AG04450 (cell line): ENCODE measurements around the gene MUC13. TPM values are rescaled to one million over a fixed set of nuclear protein-coding genes. Genes with fewer than 3 reads are reported as not detected.
A peak's percentile ranks its signal among the peaks of the same experiment; 100 is the strongest.

Source experiments
- CTCF ChIA-PET: fragments of 300-600, 350-600 bp; formaldehyde crosslinking; extraction: SDS; loops from one replicate; lab custom pipeline; 2022; ENCODE audit warnings: antibody characterized with exemption, inconsistent platforms; lab: Charles Lee
- POLR2A ChIA-PET: fragments of 350-600 bp; formaldehyde crosslinking; extraction: SDS; loops from one replicate; lab custom pipeline; 2021; ENCODE audit warnings: antibody characterized with exemption, inconsistent platforms; lab: Yijun Ruan, JAX
- DNase-seq: peaks from one replicate; pipeline ENCODE4 v3.0.0-alpha.2; 2011; ENCODE audit warnings: low read depth, low spot score
- H3K27ac ChIP-seq: one replicate; pipeline ENCODE4 v1.5.1; 2012; ENCODE audit warnings: low read depth, low read length, control low read depth
- H3K27me3 ChIP-seq: one replicate; pipeline ENCODE4 v1.6.0; 2012; ENCODE audit warnings: low read length; ENCODE audit not compliant: control insufficient read depth, insufficient read depth
- H3K4me3 ChIP-seq: 2 replicates; pipeline ENCODE4 v1.5.1; 2011; ENCODE audit warnings: mild to moderate bottlenecking, low read depth, low read length, control low read depth
- H3K9me3 ChIP-seq: 2 replicates; pipeline ENCODE4 v1.5.1; 2012; ENCODE audit warnings: low read length; ENCODE audit not compliant: control insufficient read depth, insufficient read depth
- CTCF ChIP-seq: IDR thresholded peaks from 2 replicates; pipeline ENCODE4 v1.5.1; 2011; ENCODE audit warnings: low read depth, low read length, control low read depth, inconsistent platforms
- polyA plus RNA-seq: library from polyadenylated mRNA; depleted of rRNA; stranded (reverse); fragments of >200 nt; gene quantifications from 2 replicates; pipeline ENCODE4 v1.2.3, GENCODE V29; 2011; rRNA removed

Gene MUC13
- polyA plus RNA-seq, 1 experiment = not detected

- Histone ChIP-seq H3K4me3 (no peak overlapping the region), H3K27me3 (no peaks in the 10 kb centered on the region), H3K9me3 (peaks cover 6% of the 10 kb centered on the region; the same call in 1 of the 2 replicates), H3K27ac (peak overlapping the region; percentile 69)
- TF ChIP-seq CTCF = no peak
- POLR2A ChIA-PET = no interaction called here
- CTCF ChIA-PET = no interaction called here
- peak; percentile 86 for DNase-seq
Measured at GRCh38 chr3:124860599-124860998, 74.0 kb downstream of the MUC13 start.

- Histone ChIP-seq H3K27ac (peak overlapping the region; percentile 91), H3K27me3 (no peaks in the 10 kb centered on the region), H3K4me3 (no peak overlapping the region), H3K9me3 (peaks cover 9% of the 10 kb centered on the region; the same call in 1 of the 2 replicates)
- no peak for TF ChIP-seq CTCF
- ChIA-PET POLR2A (no interaction called here), CTCF (no interaction called here)
- DNase-seq = peak; percentile 81
Measured at GRCh38 chr3:124859025-124859424, 75.5 kb downstream of the MUC13 start.

- no peak for TF ChIP-seq CTCF
- H3K4me3 ChIP-seq = no peak overlapping the region
- H3K27me3 ChIP-seq = no peaks in the 10 kb centered on the region
- H3K9me3 ChIP-seq = peaks cover 9% of the 10 kb centered on the region; the same call in 1 of the 2 replicates
- no peak for DNase-seq
- peak overlapping the region; percentile 49 for H3K27ac ChIP-seq
- ChIA-PET POLR2A (no interaction called here), CTCF (interaction anchor here (0.7 kb wide), 1 partner anchor 50 kb away, joined by 3 read pairs; no protein-coding TSS in a partner anchor)
Measured at GRCh38 chr3:124858275-124858674, 76.3 kb downstream of the MUC13 start.

GRCh38 chr3:124856677-124857076 lies 77.9 kb downstream of the MUC13 start:
- TF ChIP-seq CTCF = no peak
- DNase-seq = no peak
- H3K27me3 ChIP-seq = no peaks in the 10 kb centered on the region
- POLR2A ChIA-PET = no interaction called here
- peaks cover 9% of the 10 kb centered on the region; the same call in 1 of the 2 replicates for H3K9me3 ChIP-seq
- CTCF ChIA-PET = interaction anchor here (0.5 kb wide), 1 partner anchor 13 kb away, joined by 9 read pairs; no protein-coding TSS in a partner anchor
- H3K4me3 ChIP-seq = no peak overlapping the region
- H3K27ac ChIP-seq = no peak overlapping the region

Other genes starting within 250 kb of the MUC13 start
- 25.3 and 27.9 TPM in 2 replicates for gene UMPS, start 204.3 kb downstream of the MUC13 start, polyA plus RNA-seq
- 127 and 207 TPM in 2 replicates for gene ITGB5, start 47.4 kb downstream of the MUC13 start, polyA plus RNA-seq
- 98.3 and 112 TPM in 2 replicates for gene HEG1, start 121.2 kb upstream of the MUC13 start, polyA plus RNA-seq